Small intestine (tissue), 7 donors: Measurements from ENCODE around the gene CXCR5. TPM values are rescaled to one million over a fixed set of nuclear protein-coding genes. Genes with fewer than 3 reads are reported as not detected.
A peak's percentile ranks its signal among the peaks of the same experiment; 100 is the strongest.

Source experiments
- DNase-seq, 2 donors: peaks; one replicate each; pipeline versions ENCODE4 v3.0.0 to v3.0.0-alpha.2; 2013
- FAIRE-seq: peaks from 2 replicates; lab custom pipeline; 2012; peaks lifted over from hg19 to GRCh38; lab: Jason Lieb, UNC
- H3K27ac ChIP-seq, 3 donors: one replicate each; pipeline ENCODE4 v1.5.1; 2013; ENCODE audit warnings: low read length in 2 of 3, mild to moderate bottlenecking in 2 of 3, control low read depth in 1 of 3, inconsistent platforms in 1 of 3, low read depth in 1 of 3, moderate library complexity in 1 of 3
- H3K27me3 ChIP-seq, 3 donors: one replicate each; pipeline ENCODE4 v1.6.1; 2013; ENCODE audit warnings: low read length in 3 of 3, inconsistent platforms in 1 of 3; ENCODE audit not compliant: control insufficient read depth in 3 of 3, insufficient read depth in 3 of 3
- H3K36me3 ChIP-seq, 3 donors: one replicate each; pipeline ENCODE4 v1.6.1; 2013; ENCODE audit warnings: low read length in 3 of 3, inconsistent platforms in 1 of 3, low read depth in 1 of 3, mild to moderate bottlenecking in 1 of 3, moderate library complexity in 1 of 3; ENCODE audit not compliant: control insufficient read depth in 3 of 3, insufficient read depth in 2 of 3
- H3K4me1 ChIP-seq, 3 donors: one replicate each; pipeline ENCODE4 v1.6.1; 2013; ENCODE audit warnings: low read length in 2 of 3, inconsistent platforms in 1 of 3, low read depth in 1 of 3, mild to moderate bottlenecking in 1 of 3, moderate library complexity in 1 of 3; ENCODE audit not compliant: control insufficient read depth in 3 of 3, insufficient read depth in 2 of 3
- H3K4me3 ChIP-seq, 3 donors: one replicate each; pipeline ENCODE4 v1.5.1; 2013; ENCODE audit warnings: low read length in 3 of 3, control low read depth in 1 of 3, inconsistent platforms in 1 of 3, low read depth in 1 of 3, mild to moderate bottlenecking in 1 of 3, moderate library complexity in 1 of 3
- H3K9me3 ChIP-seq, 2 donors: one replicate each; pipeline ENCODE4 v1.6.1; 2013; ENCODE audit warnings: low read depth in 1 of 2, low read length in 1 of 2; ENCODE audit not compliant: control insufficient read depth in 2 of 2, insufficient read depth in 1 of 2
- WGBS, 3 donors: extraction: QIAGEN DNeasy Blood & Tissue Kit; methylation state at CpG; one replicate each; pipeline ENCODE4 v1.1.7; 2013; 5-methylcytosine and 5-hydroxymethylcytosine counted together
- polyA plus RNA-seq, 4 donors: library from polyadenylated mRNA; stranded (reverse) in 3 of 4; unstranded in 1 of 4; fragments of 200-250 nt in 3 of 4; fragments of 120-200 nt in 1 of 4; gene quantifications; one replicate each; pipeline versions ENCODE4 v1.2.1 to v1.2.3, GENCODE V29; 2013
- donor health status: healthy with polysubstance abuse.
- donor health status: control.
- donor health status: control.
- donor health status: Bipolar disorder and iron deficiency.
- donor health status: healthy.

Gene CXCR5
- polyA plus RNA-seq, 4 donors = 0.15 to 0.61 (median 0.38) TPM

- Histone ChIP-seq H3K4me1 (peaks cover 0 to 10% (median 0%) of the 10 kb centered on the region in 3 donors), H3K36me3 (no peaks in the 10 kb centered on the region), H3K27me3 (no peaks in the 10 kb centered on the region), H3K9me3 (no peaks in the 10 kb centered on the region), H3K27ac (no peak overlapping the region), H3K4me3 (no peak overlapping the region)
- FAIRE-seq (no peak), DNase-seq (no peak)
- WGBS, 3 donors = 60 to 81% (median 62%) methylated on average over 2 of the region's 2 CpGs
Observed at GRCh38 chr11:118868659-118869058, 15.0 kb upstream of the CXCR5 start.

- Histone ChIP-seq H3K4me3 (peak overlapping the region in 1 of 3 donors; percentile 13), H3K9me3 (no peaks in the 10 kb centered on the region), H3K27ac (peak overlapping the region; percentile 48 to 83 (median 64)), H3K36me3 (no peaks in the 10 kb centered on the region), H3K4me1 (peaks cover 0 to 10% (median 0%) of the 10 kb centered on the region in 3 donors), H3K27me3 (no peaks in the 10 kb centered on the region)
- DNase-seq (no peak), FAIRE-seq (no peak)
- WGBS, 3 donors = 50 to 62% (median 60%) methylated on average over 14 of the region's 14 CpGs
Observed at GRCh38 chr11:118870396-118871343, 13.0 kb upstream of the CXCR5 start.

DNA sequence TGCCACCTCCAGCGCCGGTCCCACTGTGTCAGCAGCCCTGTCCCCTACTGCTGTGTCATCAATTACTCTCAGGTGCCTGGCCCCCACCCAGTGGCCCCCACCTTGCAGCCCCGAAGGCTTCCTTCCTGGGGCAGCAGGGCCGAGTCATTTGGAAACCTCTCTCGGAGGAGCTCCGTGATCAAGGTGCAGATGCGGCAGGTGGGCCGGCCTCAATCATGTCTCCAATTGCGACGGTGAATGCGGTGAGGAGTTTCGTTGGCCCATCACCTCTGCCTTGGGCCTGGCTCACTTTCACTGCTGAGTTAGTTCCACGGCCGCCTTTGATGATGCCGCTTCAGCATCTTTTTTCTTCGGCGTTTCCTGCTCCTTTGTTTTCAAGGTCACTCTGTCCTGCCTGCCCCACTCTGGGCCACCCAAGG lies 11.3 kb upstream of the CXCR5 start:
- no peak for DNase-seq

GRCh38 chr11:118873804-118874203 lies 9.9 kb upstream of the CXCR5 start:
- DNase-seq (no peak), FAIRE-seq (no peak)
- no peak overlapping the region for H3K27ac ChIP-seq
- H3K4me1 ChIP-seq = peaks cover 0 to 10% (median 0%) of the 10 kb centered on the region in 3 donors
- 80 to 94% (median 83%) methylated on average over 4 of the region's 4 CpGs for WGBS, 3 donors
- H3K4me3 ChIP-seq = no peak overlapping the region
- no peaks in the 10 kb centered on the region for H3K36me3 ChIP-seq
- no peaks in the 10 kb centered on the region for H3K27me3 ChIP-seq
- no peaks in the 10 kb centered on the region for H3K9me3 ChIP-seq

More for the DNA sequence above, 11.3 kb upstream of the CXCR5 start:
- WGBS, 3 donors = 76 to 80% (median 78%) methylated on average over 17 of the region's 17 CpGs
- Histone ChIP-seq H3K4me1 (peaks cover 0 to 10% (median 0%) of the 10 kb centered on the region in 3 donors), H3K9me3 (no peaks in the 10 kb centered on the region), H3K27me3 (no peaks in the 10 kb centered on the region), H3K27ac (peak overlapping the region in 1 of 3 donors; percentile 37), H3K36me3 (no peaks in the 10 kb centered on the region), H3K4me3 (no peak overlapping the region)
- FAIRE-seq = no peak

GRCh38 chr11:118876286-118876685 lies 7.4 kb upstream of the CXCR5 start:
- H3K4me1 ChIP-seq = no peaks in the 10 kb centered on the region
- no peaks in the 10 kb centered on the region for H3K9me3 ChIP-seq
- H3K36me3 ChIP-seq = no peaks in the 10 kb centered on the region
- H3K27me3 ChIP-seq = no peaks in the 10 kb centered on the region
- FAIRE-seq (no peak), DNase-seq (no peak)
- no peak overlapping the region for H3K4me3 ChIP-seq
- peak overlapping the region in 1 of 3 donors; percentile 28 for H3K27ac ChIP-seq
- 71 to 88% (median 74%) methylated on average over 10 of the region's 10 CpGs for WGBS, 3 donors

- H3K36me3 ChIP-seq = no peaks in the 10 kb centered on the region
- 75 to 89% (median 83%) methylated on average over 11 of the region's 11 CpGs for WGBS, 3 donors
- H3K27me3 ChIP-seq = no peaks in the 10 kb centered on the region
- no peaks in the 10 kb centered on the region for H3K9me3 ChIP-seq
- no peak for FAIRE-seq
- no peaks in the 10 kb centered on the region for H3K4me1 ChIP-seq
- peak overlapping the region in 1 of 3 donors; percentile 46 for H3K27ac ChIP-seq
- H3K4me3 ChIP-seq = no peak overlapping the region
- no peak for DNase-seq
Observed at GRCh38 chr11:118877487-118878162, 6.1 kb upstream of the CXCR5 start.

GRCh38 chr11:118878163-118878563 lies 5.5 kb upstream of the CXCR5 start:
- no peak for FAIRE-seq
- Histone ChIP-seq H3K36me3 (no peaks in the 10 kb centered on the region), H3K9me3 (no peaks in the 10 kb centered on the region), H3K27ac (no peak overlapping the region), H3K27me3 (no peaks in the 10 kb centered on the region), H3K4me3 (no peak overlapping the region), H3K4me1 (no peaks in the 10 kb centered on the region)
- 76 to 80% (median 77%) methylated on average over 4 of the region's 4 CpGs for WGBS, 3 donors
- DNase-seq = no peak

DNA sequence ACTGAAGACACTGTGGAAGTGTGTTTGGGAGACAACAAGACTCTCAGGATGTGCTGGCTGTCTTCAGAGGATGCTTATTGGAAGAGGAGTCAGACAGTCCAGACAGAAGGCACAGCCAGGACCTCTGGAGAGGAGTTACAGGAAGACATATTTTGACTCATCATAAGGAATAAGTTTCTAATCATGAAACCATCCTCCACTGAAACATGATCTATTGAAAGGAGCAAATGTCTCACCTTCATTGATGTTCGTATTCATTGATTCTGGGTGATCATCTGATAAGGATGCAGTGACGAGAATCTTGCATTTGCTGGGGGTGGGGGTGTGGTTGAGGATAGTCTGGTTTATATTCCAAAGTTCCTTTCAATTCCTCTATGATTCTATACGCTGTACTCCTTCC lies 2.5 kb upstream of the CXCR5 start:
- FAIRE-seq = no peak

More for the DNA sequence above, 2.5 kb upstream of the CXCR5 start:
- 22 to 50% (median 31%) methylated on average over 3 of the region's 3 CpGs for WGBS, 3 donors
- H3K4me3 ChIP-seq = no peak overlapping the region
- no peaks in the 10 kb centered on the region for H3K27me3 ChIP-seq
- H3K4me1 ChIP-seq = no peaks in the 10 kb centered on the region
- H3K36me3 ChIP-seq = no peaks in the 10 kb centered on the region
- H3K9me3 ChIP-seq = no peaks in the 10 kb centered on the region
- DNase-seq = no peak
- H3K27ac ChIP-seq = no peak overlapping the region
